Immature natural killer cell (primary cell): ENCODE data around the gene PHYHIPL. TPM values are rescaled to one million over a fixed set of nuclear protein-coding genes. Genes with fewer than 3 reads are reported as not detected.

Experiments used
- DNase-seq, 3 donors: peaks; one replicate each; pipeline ENCODE4 v3.0.0; 2022; ENCODE audit warnings: mixed read lengths in 1 of 3
- H3K27ac Mint-ChIP-seq, 6 donors: one replicate each; pipeline ENCODE4 v1.8.0; 2020; ENCODE audit warnings: mixed read lengths in 6 of 6, mild to moderate bottlenecking in 5 of 6, inconsistent platforms in 4 of 6, moderate library complexity in 3 of 6
- H3K27me3 Mint-ChIP-seq, 3 donors: one replicate each; pipeline ENCODE4 v1.8.0; 2020 to 2021; ENCODE audit warnings: low read depth in 3 of 3, mild to moderate bottlenecking in 3 of 3, mixed read lengths in 3 of 3, moderate library complexity in 3 of 3, inconsistent platforms in 1 of 3
- H3K36me3 Mint-ChIP-seq, 3 donors: one replicate each; pipeline ENCODE4 v1.8.0; 2020; ENCODE audit warnings: mixed read lengths in 3 of 3, inconsistent platforms in 2 of 3, mild to moderate bottlenecking in 2 of 3
- H3K4me1 Mint-ChIP-seq, 2 donors: one replicate each; pipeline ENCODE4 v1.8.0; 2020; ENCODE audit warnings: inconsistent platforms in 2 of 2, mild to moderate bottlenecking in 2 of 2, mixed read lengths in 2 of 2, moderate library complexity in 1 of 2
- H3K4me3 Mint-ChIP-seq, 5 donors: one replicate each; pipeline ENCODE4 v1.8.0; 2020; ENCODE audit warnings: mild to moderate bottlenecking in 5 of 5, mixed read lengths in 5 of 5, inconsistent platforms in 3 of 5, moderate library complexity in 3 of 5
- H3K9me3 Mint-ChIP-seq, 6 donors: one replicate each; pipeline ENCODE4 v1.8.0; 2020; ENCODE audit warnings: mild to moderate bottlenecking in 6 of 6, mixed read lengths in 6 of 6, inconsistent platforms in 4 of 6, moderate library complexity in 3 of 6
- polyA plus RNA-seq, 3 donors: library from polyadenylated mRNA; unstranded; fragments of 300-500 nt; fragmentation: Illumina TruSeq; gene quantifications; one replicate each; pipeline ENCODE4 v1.2.3, GENCODE V29; 2021

PHYHIPL gene
- not detected for polyA plus RNA-seq

GRCh38 chr10:59176241-59177030 is at the start of gene PHYHIPL:
PHYHIPL (plus strand) TSS chr10:59176643; CDS start chr10:59176854, 211 bp downstream.
- H3K36me3 Mint-ChIP-seq, result peaks cover 0 to 8% (median 0%) of the 10 kb centered on the region in 3 donors
- H3K4me3 Mint-ChIP-seq, result peak within 1 kb of the TSS in 1 of 5 donors; percentile 3
- peaks cover 2 to 22% (median 14%) of the 10 kb centered on the region in 6 donors for H3K9me3 Mint-ChIP-seq
- no peak for DNase-seq
- no peak within 1 kb of the TSS for H3K27ac Mint-ChIP-seq
- peaks cover 4 to 6% (median 5%) of the 10 kb centered on the region in 3 donors for H3K27me3 Mint-ChIP-seq
- no peaks in the 10 kb centered on the region for H3K4me1 Mint-ChIP-seq

- H3K27me3 Mint-ChIP-seq, result peaks cover 0 to 6% (median 0%) of the 10 kb centered on the region in 3 donors
- DNase-seq, result no peak
- H3K9me3 Mint-ChIP-seq, result peaks cover 5 to 23% (median 12%) of the 10 kb centered on the region in 6 donors
- H3K4me3 Mint-ChIP-seq, result no peak overlapping the region
- H3K27ac Mint-ChIP-seq, result no peak overlapping the region
- H3K36me3 Mint-ChIP-seq, result no peaks in the 10 kb centered on the region
- H3K4me1 Mint-ChIP-seq, result no peaks in the 10 kb centered on the region
These were observed 49.5 kb upstream of the PHYHIPL start for GRCh38 chr10:59126991-59127390.

DNA sequence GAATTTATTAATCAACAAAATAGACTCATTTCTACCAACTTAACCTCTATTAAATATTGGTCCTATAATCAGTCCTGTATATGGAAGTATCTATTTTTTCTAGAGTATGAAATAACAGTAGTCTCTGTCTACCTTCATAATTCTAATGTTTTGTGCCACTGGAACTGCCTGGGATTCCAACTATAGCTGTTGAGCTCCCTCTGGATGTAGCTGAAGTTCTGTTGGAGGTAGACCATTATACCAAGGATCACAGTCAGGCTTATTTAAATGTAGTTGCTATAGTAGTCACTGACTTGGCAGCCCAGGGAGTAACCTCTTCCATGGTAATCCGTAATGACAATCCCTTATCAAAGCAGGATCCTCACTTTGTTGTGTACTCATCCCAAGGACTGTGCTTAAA is 48.5 kb upstream of the PHYHIPL start:
- peaks cover 5 to 23% (median 13%) of the 10 kb centered on the region in 6 donors for H3K9me3 Mint-ChIP-seq
- no peaks in the 10 kb centered on the region for H3K4me1 Mint-ChIP-seq
- no peak overlapping the region for H3K4me3 Mint-ChIP-seq
- no peak for DNase-seq
- H3K27ac Mint-ChIP-seq, result no peak overlapping the region
- no peaks in the 10 kb centered on the region for H3K36me3 Mint-ChIP-seq
- peaks cover 0 to 6% (median 0%) of the 10 kb centered on the region in 3 donors for H3K27me3 Mint-ChIP-seq

- Mint-ChIP-seq H3K27me3 (peaks cover 0 to 4% (median 0%) of the 10 kb centered on the region in 3 donors), H3K27ac (no peak overlapping the region), H3K4me1 (no peaks in the 10 kb centered on the region), H3K4me3 (no peak overlapping the region), H3K9me3 (peaks cover 5 to 16% (median 10%) of the 10 kb centered on the region in 6 donors), H3K36me3 (no peaks in the 10 kb centered on the region)
- DNase-seq, result no peak
These were observed 46.6 kb upstream of the PHYHIPL start for GRCh38 chr10:59129867-59130266.

GRCh38 chr10:59131666-59132065 is 44.8 kb upstream of the PHYHIPL start:
- no peak for DNase-seq
- Mint-ChIP-seq H3K36me3 (no peaks in the 10 kb centered on the region), H3K27ac (no peak overlapping the region), H3K9me3 (peaks cover 5 to 15% (median 9%) of the 10 kb centered on the region in 6 donors), H3K27me3 (no peaks in the 10 kb centered on the region), H3K4me3 (no peak overlapping the region), H3K4me1 (no peaks in the 10 kb centered on the region)

GRCh38 chr10:59133841-59134593 is 42.4 kb upstream of the PHYHIPL start:
- Mint-ChIP-seq H3K9me3 (peaks cover under 1 to 18% (median 7%) of the 10 kb centered on the region in 6 donors), H3K27me3 (no peaks in the 10 kb centered on the region), H3K36me3 (no peaks in the 10 kb centered on the region), H3K4me1 (no peaks in the 10 kb centered on the region), H3K27ac (no peak overlapping the region), H3K4me3 (no peak overlapping the region)
- no peak for DNase-seq

- peaks cover 0 to 18% (median 6%) of the 10 kb centered on the region in 6 donors for H3K9me3 Mint-ChIP-seq
- H3K27ac Mint-ChIP-seq, result no peak overlapping the region
- DNase-seq, result no peak
- no peaks in the 10 kb centered on the region for H3K27me3 Mint-ChIP-seq
- no peak overlapping the region for H3K4me3 Mint-ChIP-seq
- no peaks in the 10 kb centered on the region for H3K4me1 Mint-ChIP-seq
- H3K36me3 Mint-ChIP-seq, result no peaks in the 10 kb centered on the region
These were observed 41.7 kb upstream of the PHYHIPL start for GRCh38 chr10:59134785-59135184.

GRCh38 chr10:59135275-59135674 is 41.2 kb upstream of the PHYHIPL start:
- no peaks in the 10 kb centered on the region for H3K36me3 Mint-ChIP-seq
- no peak overlapping the region for H3K4me3 Mint-ChIP-seq
- peaks cover 2 to 16% (median 6%) of the 10 kb centered on the region in 6 donors for H3K9me3 Mint-ChIP-seq
- H3K27ac Mint-ChIP-seq, result no peak overlapping the region
- DNase-seq, result no peak
- H3K27me3 Mint-ChIP-seq, result no peaks in the 10 kb centered on the region
- no peaks in the 10 kb centered on the region for H3K4me1 Mint-ChIP-seq

DNA sequence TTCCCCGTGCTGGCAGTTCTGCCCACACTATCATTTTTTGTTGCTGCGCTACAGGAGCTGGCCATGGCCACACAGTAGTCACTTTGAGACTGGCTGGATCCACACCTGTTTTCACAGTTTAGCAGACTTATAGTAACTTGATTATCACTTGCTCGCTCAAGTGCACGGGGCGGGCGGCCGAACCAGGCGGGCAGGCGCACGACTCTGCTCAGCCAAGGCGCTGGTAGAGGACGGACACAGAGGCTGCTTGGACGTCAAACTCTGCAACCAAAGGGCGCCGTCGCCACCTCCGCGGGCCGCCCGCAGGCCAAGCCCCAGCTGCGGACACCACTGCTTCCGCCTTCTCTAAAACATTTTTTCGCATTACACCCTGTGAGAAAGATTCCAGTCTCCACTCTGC is 38.4 kb upstream of the PHYHIPL start:
- Mint-ChIP-seq H3K27ac (no peak overlapping the region), H3K4me3 (no peak overlapping the region), H3K27me3 (no peaks in the 10 kb centered on the region), H3K36me3 (no peaks in the 10 kb centered on the region), H3K9me3 (peaks cover 0 to 10% (median 3%) of the 10 kb centered on the region in 6 donors), H3K4me1 (no peaks in the 10 kb centered on the region)
- no peak for DNase-seq

- H3K36me3 Mint-ChIP-seq, result no peaks in the 10 kb centered on the region
- peaks cover 0 to 2% (median 2%) of the 10 kb centered on the region in 3 donors for H3K27me3 Mint-ChIP-seq
- H3K4me1 Mint-ChIP-seq, result no peaks in the 10 kb centered on the region
- H3K9me3 Mint-ChIP-seq, result peaks cover 1 to 17% (median 3%) of the 10 kb centered on the region in 6 donors
- DNase-seq, result no peak
- no peak overlapping the region for H3K4me3 Mint-ChIP-seq
- no peak overlapping the region for H3K27ac Mint-ChIP-seq
These were observed 32.9 kb upstream of the PHYHIPL start for GRCh38 chr10:59143544-59143943.

GRCh38 chr10:59148701-59149100 is 27.7 kb upstream of the PHYHIPL start:
- Mint-ChIP-seq H3K4me1 (no peaks in the 10 kb centered on the region), H3K27me3 (peaks cover 0 to 2% (median 2%) of the 10 kb centered on the region in 3 donors), H3K4me3 (no peak overlapping the region), H3K9me3 (peaks cover 0 to 27% (median 4%) of the 10 kb centered on the region in 6 donors), H3K27ac (no peak overlapping the region), H3K36me3 (no peaks in the 10 kb centered on the region)
- DNase-seq, result no peak

GRCh38 chr10:59155556-59155955 is 20.9 kb upstream of the PHYHIPL start:
- Mint-ChIP-seq H3K36me3 (no peaks in the 10 kb centered on the region), H3K9me3 (peaks cover 0 to 9% (median under 1%) of the 10 kb centered on the region in 6 donors), H3K4me3 (no peak overlapping the region), H3K27me3 (no peaks in the 10 kb centered on the region), H3K27ac (no peak overlapping the region), H3K4me1 (no peaks in the 10 kb centered on the region)
- DNase-seq, result no peak

DNA sequence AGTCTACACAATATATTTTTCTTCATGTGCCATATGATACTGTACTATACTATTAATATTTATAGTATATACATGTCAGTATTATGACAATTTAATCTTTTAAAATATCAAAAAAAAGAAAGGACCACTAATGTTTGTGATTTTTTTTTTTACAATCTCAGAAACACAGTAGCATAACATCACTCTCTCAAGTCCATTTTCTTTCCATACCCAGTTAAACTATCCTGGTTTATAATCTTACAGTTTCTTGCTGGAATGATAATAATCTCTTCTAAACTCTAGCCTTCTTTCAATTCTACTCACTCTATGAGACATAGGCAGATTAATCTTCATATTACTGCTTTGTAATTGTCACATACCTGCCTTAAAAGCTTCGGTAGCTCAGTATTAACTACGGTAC is 8.9 kb upstream of the PHYHIPL start:
- H3K9me3 Mint-ChIP-seq, result peaks cover 2 to 22% (median 5%) of the 10 kb centered on the region in 6 donors
- peaks cover 0 to 1% (median 0%) of the 10 kb centered on the region in 3 donors for H3K27me3 Mint-ChIP-seq
- no peaks in the 10 kb centered on the region for H3K36me3 Mint-ChIP-seq
- H3K4me3 Mint-ChIP-seq, result no peak overlapping the region
- H3K4me1 Mint-ChIP-seq, result no peaks in the 10 kb centered on the region
- H3K27ac Mint-ChIP-seq, result no peak overlapping the region
- no peak for DNase-seq

- H3K9me3 Mint-ChIP-seq, result peaks cover 2 to 41% (median 17%) of the 10 kb centered on the region in 6 donors
- DNase-seq, result no peak
- H3K36me3 Mint-ChIP-seq, result peaks cover 0 to 8% (median 0%) of the 10 kb centered on the region in 3 donors
- H3K27ac Mint-ChIP-seq, result no peak overlapping the region
- no peak overlapping the region for H3K4me3 Mint-ChIP-seq
- peaks cover 4 to 5% (median 4%) of the 10 kb centered on the region in 3 donors for H3K27me3 Mint-ChIP-seq
- H3K4me1 Mint-ChIP-seq, result no peaks in the 10 kb centered on the region
These were observed 3.9 kb upstream of the PHYHIPL start for GRCh38 chr10:59172567-59172966.
